HUES48 (cell line): ENCODE results near the gene ACSL1.

ENCODE experiments used
- H3K27ac ChIP-seq: one replicate; pipeline ENCODE4 v1.7.0; 2013; ENCODE audit warnings: low read depth, low read length, inconsistent platforms
- H3K27me3 ChIP-seq: 2 replicates; pipeline ENCODE4 v1.6.1; 2013; ENCODE audit warnings: mild to moderate bottlenecking, low read length; ENCODE audit not compliant: control insufficient read depth, insufficient read depth
- H3K36me3 ChIP-seq: 2 replicates; pipeline ENCODE4 v1.6.1; 2013; ENCODE audit warnings: low read length; ENCODE audit not compliant: control insufficient read depth, insufficient read depth
- H3K4me1 ChIP-seq: 2 replicates; pipeline ENCODE4 v1.6.1; 2013; ENCODE audit warnings: mild to moderate bottlenecking, low read length; ENCODE audit not compliant: control insufficient read depth, insufficient read depth
- H3K4me3 ChIP-seq: 2 replicates; pipeline ENCODE4 v1.5.1; 2013; ENCODE audit warnings: mild to moderate bottlenecking, low read depth, low read length
- H3K9ac ChIP-seq: 2 replicates; pipeline ENCODE4 v1.6.1; 2013; ENCODE audit warnings: mild to moderate bottlenecking, low read depth, low read length, moderate library complexity
- H3K9me3 ChIP-seq: 2 replicates; pipeline ENCODE4 v1.6.1; 2013; ENCODE audit warnings: low read length; ENCODE audit not compliant: control insufficient read depth, insufficient read depth

The ACSL1 gene

GRCh38 chr4:184769141-184769765 is 56.5 kb downstream of the ACSL1 start:
- H3K36me3 ChIP-seq, result no peaks in the 10 kb centered on the region
- H3K4me1 ChIP-seq, result no peaks in the 10 kb centered on the region
- H3K27ac ChIP-seq, result no peak overlapping the region
- no peak overlapping the region for H3K9ac ChIP-seq
- no peaks in the 10 kb centered on the region for H3K27me3 ChIP-seq
- H3K9me3 ChIP-seq, result no peaks in the 10 kb centered on the region
- H3K4me3 ChIP-seq, result no peak overlapping the region

GRCh38 chr4:184768296-184768695 is 57.5 kb downstream of the ACSL1 start:
- H3K9ac ChIP-seq, result no peak overlapping the region
- H3K4me3 ChIP-seq, result no peak overlapping the region
- no peaks in the 10 kb centered on the region for H3K4me1 ChIP-seq
- H3K36me3 ChIP-seq, result no peaks in the 10 kb centered on the region
- no peak overlapping the region for H3K27ac ChIP-seq
- no peaks in the 10 kb centered on the region for H3K9me3 ChIP-seq
- no peaks in the 10 kb centered on the region for H3K27me3 ChIP-seq

- H3K36me3 ChIP-seq, result no peaks in the 10 kb centered on the region
- H3K4me3 ChIP-seq, result no peak overlapping the region
- no peaks in the 10 kb centered on the region for H3K4me1 ChIP-seq
Observed at GRCh38 chr4:184766446-184766845, 59.3 kb downstream of the ACSL1 start.

GRCh38 chr4:184765473-184766340 is 60.1 kb downstream of the ACSL1 start:
- no peak overlapping the region for H3K27ac ChIP-seq
- no peaks in the 10 kb centered on the region for H3K36me3 ChIP-seq
- no peaks in the 10 kb centered on the region for H3K27me3 ChIP-seq
- no peaks in the 10 kb centered on the region for H3K9me3 ChIP-seq
- H3K4me1 ChIP-seq, result no peaks in the 10 kb centered on the region
- H3K4me3 ChIP-seq, result no peak overlapping the region
- H3K9ac ChIP-seq, result no peak overlapping the region

More at GRCh38 chr4:184766446-184766845, 59.3 kb downstream of the ACSL1 start:
- no peak overlapping the region for H3K27ac ChIP-seq
- no peaks in the 10 kb centered on the region for H3K27me3 ChIP-seq
- H3K9me3 ChIP-seq, result no peaks in the 10 kb centered on the region
- no peak overlapping the region for H3K9ac ChIP-seq

- no peaks in the 10 kb centered on the region for H3K36me3 ChIP-seq
- no peak overlapping the region for H3K27ac ChIP-seq
- H3K4me1 ChIP-seq, result no peaks in the 10 kb centered on the region
- no peaks in the 10 kb centered on the region for H3K9me3 ChIP-seq
- H3K27me3 ChIP-seq, result no peaks in the 10 kb centered on the region
- no peak overlapping the region for H3K9ac ChIP-seq
- no peak overlapping the region for H3K4me3 ChIP-seq
Observed at GRCh38 chr4:184764601-184765000, 61.2 kb downstream of the ACSL1 start.

GRCh38 chr4:184763150-184763780 is 62.5 kb downstream of the ACSL1 start:
- Histone ChIP-seq H3K9ac (no peak overlapping the region), H3K36me3 (no peaks in the 10 kb centered on the region), H3K9me3 (no peaks in the 10 kb centered on the region), H3K4me1 (no peaks in the 10 kb centered on the region), H3K4me3 (no peak overlapping the region), H3K27me3 (no peaks in the 10 kb centered on the region), H3K27ac (no peak overlapping the region)

- H3K36me3 ChIP-seq, result no peaks in the 10 kb centered on the region
- no peak overlapping the region for H3K27ac ChIP-seq
- no peaks in the 10 kb centered on the region for H3K4me1 ChIP-seq
- H3K9me3 ChIP-seq, result no peaks in the 10 kb centered on the region
- H3K4me3 ChIP-seq, result no peak overlapping the region
- no peaks in the 10 kb centered on the region for H3K27me3 ChIP-seq
- H3K9ac ChIP-seq, result no peak overlapping the region
Observed at GRCh38 chr4:184762100-184762499, 63.7 kb downstream of the ACSL1 start.

- H3K9me3 ChIP-seq, result no peaks in the 10 kb centered on the region
- no peak overlapping the region for H3K9ac ChIP-seq
- H3K36me3 ChIP-seq, result no peaks in the 10 kb centered on the region
- no peaks in the 10 kb centered on the region for H3K4me1 ChIP-seq
- no peak overlapping the region for H3K27ac ChIP-seq
- H3K27me3 ChIP-seq, result no peaks in the 10 kb centered on the region
- no peak overlapping the region for H3K4me3 ChIP-seq
Observed at GRCh38 chr4:184760681-184761080, 65.1 kb downstream of the ACSL1 start.

- Histone ChIP-seq H3K4me1 (no peaks in the 10 kb centered on the region), H3K9ac (no peak overlapping the region), H3K36me3 (no peaks in the 10 kb centered on the region), H3K9me3 (no peaks in the 10 kb centered on the region), H3K27ac (no peak overlapping the region), H3K4me3 (no peak overlapping the region), H3K27me3 (no peaks in the 10 kb centered on the region)
Observed at GRCh38 chr4:184757810-184758209, 68.0 kb downstream of the ACSL1 start.

GRCh38 chr4:184756399-184756798 is 69.4 kb downstream of the ACSL1 start:
- Histone ChIP-seq H3K9ac (no peak overlapping the region), H3K4me1 (no peaks in the 10 kb centered on the region), H3K27ac (no peak overlapping the region), H3K4me3 (no peak overlapping the region), H3K27me3 (no peaks in the 10 kb centered on the region), H3K9me3 (no peaks in the 10 kb centered on the region), H3K36me3 (no peaks in the 10 kb centered on the region)

- H3K4me3 ChIP-seq, result no peak overlapping the region
- H3K9ac ChIP-seq, result no peak overlapping the region
- H3K27me3 ChIP-seq, result no peaks in the 10 kb centered on the region
- no peak overlapping the region for H3K27ac ChIP-seq
- H3K4me1 ChIP-seq, result no peaks in the 10 kb centered on the region
- H3K36me3 ChIP-seq, result no peaks in the 10 kb centered on the region
- H3K9me3 ChIP-seq, result no peaks in the 10 kb centered on the region
Observed at GRCh38 chr4:184755278-184755677, 70.5 kb downstream of the ACSL1 start.
